IPS-NIHi11 (cell line): Measurements from ENCODE around the gene FAM81A.
"Not testable (repeated sequence)": the region's sequence is repeated elsewhere in the genome, so short reads cannot be mapped to it uniquely, and the experiment has no call there.

ENCODE experiments used
- DNase-seq: peaks from one replicate; pipeline ENCODE4 v3.0.0; 2012; ENCODE audit warnings: mixed read lengths, low spot score

The FAM81A gene

DNA sequence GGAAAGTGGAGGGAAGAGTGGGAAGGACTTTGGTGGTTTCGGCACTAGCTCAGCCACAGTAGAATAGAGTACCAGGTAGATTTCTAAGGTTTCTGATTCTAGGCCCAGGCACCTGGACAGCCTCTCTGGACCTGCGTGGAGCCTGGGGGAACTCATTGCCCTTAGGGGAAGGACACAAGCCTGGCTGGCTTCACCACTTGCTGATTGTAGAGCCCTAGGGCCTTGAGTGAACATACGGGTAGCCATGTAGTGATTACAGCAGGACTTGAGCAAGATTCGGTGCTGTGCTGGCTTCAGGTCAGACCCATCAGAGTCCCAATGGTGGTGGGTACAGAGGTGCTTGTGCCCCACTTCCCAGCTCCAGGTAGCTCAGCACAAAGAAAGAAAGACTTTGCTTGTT, 47.0 kb downstream of the FAM81A start:
- no peak for DNase-seq

DNA sequence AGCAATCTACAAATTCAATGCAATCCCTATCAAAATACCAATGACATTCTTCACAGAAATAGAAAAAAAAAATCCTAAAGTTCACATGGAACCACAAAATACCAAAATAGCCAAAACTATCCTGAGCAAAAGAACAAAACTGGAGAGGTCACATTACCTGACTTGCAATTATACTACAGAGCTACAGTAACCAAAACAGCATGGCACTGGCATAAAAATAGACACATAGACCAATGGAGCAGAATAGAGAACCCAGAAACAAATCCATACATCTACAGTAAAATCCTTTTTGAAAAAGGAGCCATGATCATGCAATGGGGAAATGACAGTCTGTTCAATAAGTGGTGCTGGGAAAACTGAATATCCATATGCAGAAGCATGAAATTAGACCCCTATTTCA, 51.5 kb downstream of the FAM81A start:
- DNase-seq, result not testable (repeated sequence)

DNA sequence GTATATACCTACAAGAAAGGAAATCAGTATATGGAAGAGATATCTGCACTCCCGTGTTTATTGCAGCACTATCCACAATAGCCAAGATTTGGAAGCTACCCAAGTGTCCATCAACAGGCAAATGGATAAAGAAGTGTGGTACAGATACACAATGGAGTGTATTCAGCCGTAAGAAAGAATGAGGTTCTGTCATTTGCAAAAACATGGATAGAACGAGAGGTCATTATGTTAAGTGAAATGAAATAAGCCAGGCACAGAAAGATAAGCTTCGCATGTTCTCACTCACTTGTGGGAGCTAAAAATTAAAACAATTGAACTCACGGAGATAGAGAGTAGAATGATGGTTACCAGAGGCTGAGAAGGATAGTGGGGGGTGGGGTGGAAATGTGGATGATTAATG, 53.1 kb downstream of the FAM81A start:
- no peak for DNase-seq

GRCh38 chr15:59492389-59493377, 54.7 kb downstream of the FAM81A start:
- peak; percentile 78 for DNase-seq

GRCh38 chr15:59501597-59501996, 63.6 kb downstream of the FAM81A start:
- peak; percentile 81 for DNase-seq

DNA sequence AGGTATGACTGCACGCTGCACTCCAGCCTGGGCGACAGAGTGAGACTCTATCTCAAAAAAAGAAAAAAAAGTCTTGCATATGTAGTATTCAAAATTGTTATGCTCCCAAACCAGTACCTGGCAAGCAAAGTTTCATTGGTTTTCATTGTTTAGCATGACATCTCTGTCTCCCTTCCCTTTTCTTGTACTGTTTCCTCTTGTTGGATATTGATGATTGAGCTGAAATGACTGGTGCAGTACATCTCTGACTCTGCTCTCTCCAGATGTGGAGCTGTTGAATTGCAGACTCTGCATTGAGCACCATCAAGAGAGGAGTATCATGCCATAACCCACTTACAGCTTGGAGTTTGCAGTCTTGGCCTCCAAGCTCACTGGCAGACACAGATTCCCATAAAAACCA, 77.2 kb downstream of the FAM81A start:
- no peak for DNase-seq

GRCh38 chr15:59516655-59517461, 78.9 kb downstream of the FAM81A start:
- no peak for DNase-seq

GRCh38 chr15:59519329-59519728, 81.3 kb downstream of the FAM81A start:
- DNase-seq, result no peak

DNA sequence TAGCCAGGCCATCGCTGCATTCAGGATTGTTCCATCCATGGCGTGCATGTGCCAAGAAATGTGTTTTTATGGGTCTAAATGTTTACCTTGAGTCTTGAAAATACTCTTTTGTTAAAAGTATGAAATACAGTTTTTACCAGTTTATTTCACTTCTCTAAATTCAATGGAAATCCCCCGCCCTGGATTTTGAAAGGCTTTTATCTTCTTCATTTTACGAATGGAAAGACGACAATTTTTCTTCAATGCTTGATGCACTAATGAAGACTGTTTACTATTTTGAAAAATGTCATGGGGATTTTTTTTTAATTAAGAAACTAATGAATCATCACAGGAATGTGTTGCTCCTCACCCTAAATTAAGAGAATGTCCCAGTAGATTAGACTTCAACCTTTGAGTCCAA, 83.5 kb downstream of the FAM81A start:
- no peak for DNase-seq

DNA sequence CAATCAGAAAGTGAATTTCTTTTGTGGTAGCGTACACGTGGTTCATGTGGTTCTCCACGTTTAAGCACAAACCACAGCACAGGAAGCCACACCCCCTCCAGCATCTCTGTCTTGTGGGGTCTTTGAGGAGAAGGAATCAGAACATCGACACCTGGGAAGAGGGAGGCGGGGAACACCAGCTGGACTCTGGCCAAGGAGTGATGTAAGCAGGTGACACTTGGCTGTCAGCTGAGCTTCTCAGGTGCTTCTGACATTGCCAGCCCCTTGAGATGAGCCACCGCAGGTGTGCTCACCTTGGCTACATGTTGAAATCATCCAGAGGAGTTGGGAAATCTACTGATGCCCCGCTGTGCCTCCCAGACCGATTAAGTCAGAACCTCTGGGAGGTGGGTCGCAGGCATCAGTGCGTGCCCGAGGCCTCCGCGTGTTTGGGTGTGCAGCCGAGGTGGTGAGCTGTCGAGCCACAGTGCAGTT, 85.0 kb downstream of the FAM81A start:
- DNase-seq, result peak; percentile 17

DNA sequence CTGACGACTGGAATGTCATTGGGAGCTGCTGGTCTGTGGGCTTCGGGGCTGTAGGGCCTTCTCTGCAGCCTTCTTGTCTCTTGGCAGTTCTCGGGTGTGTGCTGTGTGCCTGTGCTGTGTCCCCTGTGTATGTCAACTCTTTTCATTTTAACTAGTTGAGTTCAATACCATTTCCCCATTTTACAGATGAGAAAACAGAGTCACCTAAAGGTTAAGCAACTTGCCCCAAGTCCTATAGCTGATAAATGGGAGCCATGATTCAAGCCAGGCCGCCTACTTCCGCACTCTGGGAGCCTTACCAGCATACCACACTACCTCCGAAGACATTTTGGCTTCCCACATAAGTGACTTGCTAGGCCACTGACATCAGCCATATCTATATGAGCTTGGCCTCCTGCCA, 85.7 kb downstream of the FAM81A start:
- DNase-seq, result no peak

GRCh38 chr15:59524331-59524731, 86.3 kb downstream of the FAM81A start:
- no peak for DNase-seq

- DNase-seq, result not testable (repeated sequence)
These were observed 88.5 kb downstream of the FAM81A start for GRCh38 chr15:59526466-59526865.

GRCh38 chr15:59528429-59528828, 90.4 kb downstream of the FAM81A start:
- DNase-seq, result no peak

- DNase-seq, result peak; percentile 85
These were observed 91.0 kb downstream of the FAM81A start for GRCh38 chr15:59528961-59529402.

- no peak for DNase-seq
These were observed 93.2 kb downstream of the FAM81A start for GRCh38 chr15:59531066-59531675.

DNA sequence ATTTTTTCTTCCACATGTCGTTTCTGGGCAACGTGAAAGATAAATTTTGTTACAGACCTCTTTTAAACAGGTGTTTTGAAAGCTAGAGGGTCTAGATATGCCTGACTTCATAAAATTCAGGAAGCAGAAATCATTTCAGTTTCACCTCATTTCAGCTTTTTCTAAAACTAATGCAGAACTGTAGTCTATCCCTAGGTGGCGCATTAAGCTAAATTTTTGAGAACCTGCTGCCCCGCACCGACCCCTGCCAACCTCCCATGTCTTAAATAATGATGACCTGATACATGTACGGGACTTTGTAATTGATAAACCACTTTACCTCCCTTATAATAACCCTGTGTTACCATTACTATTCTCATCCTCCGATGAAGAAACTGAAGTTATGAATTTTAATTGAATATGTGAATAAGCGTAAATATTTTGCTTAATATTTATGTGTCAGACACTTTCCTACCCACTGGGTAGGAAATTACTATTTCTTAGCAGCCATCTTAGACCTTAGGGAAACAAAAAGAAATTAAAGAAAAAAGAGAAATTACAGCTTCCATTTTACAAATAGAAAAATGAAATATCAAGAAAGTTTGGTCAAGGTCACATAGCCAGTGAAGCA, 94.9 kb downstream of the FAM81A start:
- peak; percentile 47 for DNase-seq

DNA sequence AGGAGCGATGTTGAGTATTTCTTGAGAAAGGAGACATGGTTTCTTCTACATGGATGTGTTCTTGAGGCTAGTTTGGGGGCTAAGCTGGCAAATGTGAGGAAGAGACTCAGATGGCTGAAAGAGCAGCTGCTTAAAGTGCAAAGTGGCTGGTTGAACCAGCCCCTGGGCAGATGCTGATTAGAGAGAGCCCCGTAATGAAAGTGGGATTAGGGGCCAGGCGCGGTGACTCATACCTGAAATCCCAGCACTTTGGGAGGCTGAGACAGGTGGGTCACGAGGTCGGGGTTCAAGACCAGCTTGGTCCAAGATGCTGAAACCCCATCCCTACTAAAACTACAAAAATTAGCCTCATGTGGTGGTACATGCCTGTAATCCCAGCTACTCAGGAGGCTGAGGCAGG, 98.6 kb downstream of the FAM81A start:
- no peak for DNase-seq

GRCh38 chr15:59537403-59537802, 99.4 kb downstream of the FAM81A start:
- no peak for DNase-seq

- no peak for DNase-seq
These were observed 100.5 kb downstream of the FAM81A start for GRCh38 chr15:59538494-59538893.

DNA sequence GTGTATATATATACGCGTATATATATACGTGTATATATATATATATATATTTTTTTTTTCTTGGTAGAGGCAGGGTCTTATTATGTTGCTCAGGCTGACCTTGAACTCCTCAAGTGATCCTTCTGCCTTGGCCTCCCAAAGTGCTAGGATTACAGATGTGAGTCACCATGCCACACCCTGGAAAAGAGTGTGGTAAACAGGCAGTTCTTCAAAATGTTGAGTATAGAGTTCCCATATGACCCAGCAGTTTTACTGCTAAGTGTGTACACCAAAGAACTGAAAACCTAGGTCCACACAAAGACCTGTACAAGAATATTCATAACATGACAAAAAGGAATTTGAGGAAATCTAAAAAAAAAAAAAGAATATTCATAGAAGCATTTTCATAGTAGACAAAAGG, 101.8 kb downstream of the FAM81A start:
- no peak for DNase-seq

DNA sequence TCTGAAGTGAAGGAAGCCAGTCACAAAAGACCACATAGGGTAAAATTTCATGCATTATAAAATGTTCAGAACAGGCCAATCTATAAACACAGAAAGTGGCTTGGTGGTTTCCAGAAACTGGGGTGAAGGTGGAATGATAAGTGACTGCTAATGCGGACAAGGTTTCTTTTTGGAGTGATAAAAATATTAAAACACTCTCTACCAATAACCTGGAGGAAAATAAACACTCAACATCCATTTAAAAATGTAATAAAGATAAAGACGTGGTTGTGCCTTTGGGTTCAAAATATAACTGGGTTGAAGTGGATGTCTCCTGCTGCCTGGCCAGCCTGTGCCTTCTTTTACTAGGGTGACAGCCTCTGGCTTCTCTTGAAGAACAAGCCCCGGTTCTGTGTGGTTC, 102.7 kb downstream of the FAM81A start:
- DNase-seq, result no peak
